ENCODE data around the gene CDK16. TPM values are rescaled to one million over a fixed set of nuclear protein-coding genes. Genes with fewer than 3 reads are reported as not detected.
A peak's percentile ranks its signal among the peaks of the same experiment; 100 is the strongest.

CDK16 gene
- 89.8 and 211 TPM in 2 replicates for total RNA-seq (2011; cell fraction: chromatin; rRNA removed; ENCODE audit: low replicate concordance)
- total RNA-seq (2011; cell fraction: nucleolus; rRNA removed): 119 and 125 TPM in 2 replicates
- 113 and 130 TPM in 2 replicates for total RNA-seq (2011; cell fraction: nucleoplasm; rRNA removed)
- 50.7 and 68.5 TPM in 2 replicates for total RNA-seq (2014; rRNA removed)
- total RNA-seq (2014; rRNA removed; fragmentation: Illumina TruSeq; extraction: Trizol): 34.9 and 45.4 TPM in 2 replicates
- 57.5 and 60.7 TPM in 2 replicates for total RNA-seq (2015; rRNA removed; fragmentation: Illumina TruSeq; extraction: Trizol)
- total RNA-seq (2021): 89.4 and 97.2 TPM in 2 replicates
- 78.1 and 104 TPM in 2 replicates for polyA plus RNA-seq (2011; rRNA removed)
- polyA plus RNA-seq (2011; cell fraction: cytosol; rRNA removed): 134 and 154 TPM in 2 replicates
- 448 and 526 TPM in 2 replicates for polyA plus RNA-seq (2011; cell fraction: nucleus; rRNA removed)
- polyA plus RNA-seq (2012): 84.2 and 89.4 TPM in 2 replicates
- 86.0 and 104 TPM in 2 replicates for polyA plus RNA-seq (2014; fragmentation: Illumina TruSeq; extraction: Trizol)
- polyA plus RNA-seq (2014; fragmentation: Nextera tagmentation; extraction: Ambion mirVana): 1 to 10 TPM; 3.9 to 5.4 TPM
- 79.7 and 90.9 TPM in 2 replicates for polyA plus RNA-seq (2014; rRNA removed)
- polyA minus RNA-seq (2011; rRNA and poly(A)+ RNA removed): 61.2 and 77.6 TPM in 2 replicates
- 72.5 and 107 TPM in 2 replicates for polyA minus RNA-seq (2011; cell fraction: cytosol; rRNA and poly(A)+ RNA removed)
- 63.5 and 70.4 TPM in 2 replicates for polyA minus RNA-seq (2011; cell fraction: nucleus; rRNA and poly(A)+ RNA removed)
- percentile 85 among the genes with signal in this experiment for Bru-seq, nascent RNA
- percentile 81 among the genes with signal in this experiment for BruChase-seq, experiment 1, labeled RNA remaining after a 2-hour chase
- BruChase-seq, experiment 2, labeled RNA remaining after a 6-hour chase: percentile 86 among the genes with signal in this experiment
- long read RNA-seq, experiment 1, transcript CDK16-204 (16 exons, 3,158 nt): minor isoform, 5 of 200 reads
- long read RNA-seq, experiment 1, transcript CDK16-202 (16 exons, 3,144 nt): major isoform, 90 of 200 reads
- long read RNA-seq, experiment 1, partial matches to known transcripts: 52 of 200 reads
- long read RNA-seq, experiment 1, other reads (novel, unspliced or antisense): 53 of 200 reads
- long read RNA-seq, experiment 2, transcript CDK16-202 (16 exons, 3,144 nt): major isoform, 33 of 82 reads
- long read RNA-seq, experiment 2, partial matches to known transcripts: 10 of 82 reads
- long read RNA-seq, experiment 2, other reads (novel, unspliced or antisense): 36 of 82 reads
- long read RNA-seq, experiment 3, transcript CDK16-202 (16 exons, 3,144 nt): major isoform, 19 of 46 reads
- long read RNA-seq, experiment 3, partial matches to known transcripts: 8 of 46 reads
- long read RNA-seq, experiment 3, other reads (novel, unspliced or antisense): 17 of 46 reads

- FAIRE-seq (peak; percentile 55), ATAC-seq (peak; percentile 73), DNase-seq (ENCODE audit: extremely low read depth in 1 of 4, low spot score in 3 of 4) (peak; percentile 74 to 90 (median 84))
- Histone ChIP-seq H3K4me2 (ENCODE audit: insufficient read depth, low read length) (peak within 1 kb of the TSS; percentile 98), H3K9me3 (replicated peaks; ENCODE audit: control insufficient read depth, insufficient read depth, low read depth, low read length) (no peaks in the 10 kb centered on the region), H3K36me3 (ENCODE audit: control insufficient read depth, insufficient read depth, low read length) (peaks cover 59% of the 10 kb centered on the region; the same call in 2 of the 3 replicates), H3K4me3 (peak within 1 kb of the TSS; percentile 87), H3K4me1 (replicated peaks in 1 of 2; ENCODE audit: control insufficient read depth in 2 of 2, insufficient read depth in 2 of 2, low read length in 2 of 2) (peaks cover 16 to 30% of the 10 kb centered on the region in 2 experiments; a peak in 4 of 5 replicates), H3K27me3 (ENCODE audit: control insufficient read depth in 2 of 2, insufficient read depth in 2 of 2, low read length in 2 of 2) (no peaks in the 10 kb centered on the region), H3K27ac (ENCODE audit: extremely low read depth, low read depth, low read length) (peak within 1 kb of the TSS; percentile 96), H3K9me1 (ENCODE audit: control insufficient read depth, insufficient read depth, low read length) (peaks cover 7% of the 10 kb centered on the region), H4K20me1 (replicated peaks; ENCODE audit: control insufficient read depth, insufficient read depth, low read length) (peaks cover 37% of the 10 kb centered on the region), H2AFZ (ENCODE audit: low read depth, low read length) (peak within 1 kb of the TSS; percentile 99), H3K79me2 (ENCODE audit: control insufficient read depth, insufficient read depth, low read length) (peaks cover 46% of the 10 kb centered on the region), H3K9ac (ENCODE audit: insufficient read depth in 1 of 2, low read depth in 2 of 2, low read length in 2 of 2) (peak within 1 kb of the TSS; percentile 96 to 99)
- ChIA-PET POLR2A (interaction anchor here (1.0 to 2.8 kb wide), 8 partner anchors 10 to 300 kb away, joined by 3 to 21 read pairs (median 5); no protein-coding TSS in a partner anchor), CTCF (ENCODE audit: low intra/inter-chr PET ratio) (no interaction called here)
- under 1% methylated on average over 26 of the region's 61 CpGs for WGBS (ENCODE audit: insufficient coverage, low coverage, missing lambda C conversion rate)
- BruUV-seq (replicated peaks): no TSS peak
- intact Hi-C loops (cut with micrococcal nuclease) (loop anchor here (1.0 kb wide), 1 partner anchor 15 kb away; the partner anchor contains the start of gene USP11), in situ Hi-C loops (cut with MboI) (no loop called here)
- peak; percentile 26; the same call in 1 of the 2 replicates for TF ChIP-seq NCOR1 (IDR thresholded peaks at IDR 0.05)
- peak; percentile 72 for TF ChIP-seq NEUROD1 (IDR thresholded peaks at IDR 0.05; ENCODE audit: borderline replicate concordance, low read depth, low read length, partially characterized antibody)
- peak; percentile 66; the same call in 1 of the 2 replicates for TF ChIP-seq EP400 (IDR thresholded peaks at IDR 0.05)
- no peak for TF ChIP-seq EGR1 (conservative IDR thresholded peaks at IDR 0.05)
- no peak for TF ChIP-seq TFAP4 (CRISPR knock-in tag; IDR thresholded peaks at IDR 0.05; ENCODE audit: borderline replicate concordance)
- TF ChIP-seq MEF2A (IDR thresholded peaks at IDR 0.05; ENCODE audit: control insufficient read depth, low read depth, low read length): no peak
- TF ChIP-seq CC2D1A (IDR thresholded peaks at IDR 0.05): 0 out of 2 replicates have a peak, but pooled peaks have one; percentile 13
- peak; percentile 91 for TF ChIP-seq RBFOX2 (IDR thresholded peaks at IDR 0.05; ENCODE audit: low read depth, low read length)
- TF ChIP-seq SMC3 (conservative IDR thresholded peaks at IDR 0.05; ENCODE audit: insufficient read depth, low read depth, low read length): no peak
- TF ChIP-seq ZBTB11 (CRISPR knock-in tag; IDR thresholded peaks at IDR 0.05): no peak
These were observed at the start of gene CDK16 for GRCh38 chrX:47218280-47218919. Gene CDK16, plus strand, starts transcription at chrX:47218681. Its CDS starts 4,877 bp downstream, at chrX:47223558.
